Neural progenitor cell (in vitro differentiated cells): ENCODE data around the gene GATD1. TPM values are rescaled to one million over a fixed set of nuclear protein-coding genes. Genes with fewer than 3 reads are reported as not detected.

Experiments
- DNase-seq: peaks from one replicate; pipeline ENCODE4 v3.0.0-alpha.2; 2016; ENCODE audit warnings: low spot score
- H2AFZ ChIP-seq: fragments of 200-600 bp; sonication (generic); replicated peaks from 2 replicates; pipeline ENCODE4 v1.6.1; 2016; ENCODE audit warnings: antibody characterized with exemption
- H3F3A ChIP-seq: fragments of 200-600 bp; sonication (generic); 2 replicates; pipeline ENCODE4 v1.6.1; 2016; ENCODE audit warnings: antibody characterized with exemption, low read depth
- H3K27ac ChIP-seq: fragments of 200-600 bp; sonication (generic); 2 replicates; pipeline ENCODE4 v1.5.1; 2016; ENCODE audit warnings: mild to moderate bottlenecking
- H3K27me3 ChIP-seq: fragments of 200-600 bp; sonication (generic); 2 replicates; pipeline ENCODE4 v1.6.1; 2016; ENCODE audit warnings: mild to moderate bottlenecking, moderate library complexity
- H3K36me3 ChIP-seq: fragments of 200-600 bp; sonication (generic); 2 replicates; pipeline ENCODE4 v1.5.1; 2016
- H3K4me1 ChIP-seq: fragments of 200-600 bp; sonication (generic); 2 replicates; pipeline ENCODE4 v1.6.1; 2016; ENCODE audit warnings: mixed run types
- H3K4me2 ChIP-seq: fragments of 200-600 bp; sonication (generic); 2 replicates; pipeline ENCODE4 v1.6.1; 2016
- H3K4me3 ChIP-seq: fragments of 200-600 bp; sonication (generic); 2 replicates; pipeline ENCODE4 v1.5.1; 2016
- H3K79me2 ChIP-seq: fragments of 200-600 bp; sonication (generic); 2 replicates; pipeline ENCODE4 v1.6.1; 2016; ENCODE audit warnings: low read depth
- H3K9ac ChIP-seq: fragments of 200-600 bp; sonication (generic); 2 replicates; pipeline ENCODE4 v1.6.1; 2016
- H3K9me3 ChIP-seq: fragments of 200-600 bp; sonication (generic); 2 replicates; pipeline ENCODE4 v1.5.1; 2016; ENCODE audit warnings: low read depth
- H4K20me1 ChIP-seq: fragments of 200-600 bp; sonication (generic); 2 replicates; pipeline ENCODE4 v1.6.1; 2016; ENCODE audit warnings: low read depth
- H3K27ac Mint-ChIP-seq: 3 replicates; pipeline ENCODE4 v1.8.0; 2021; ENCODE audit warnings: mixed read lengths
- H3K27me3 Mint-ChIP-seq: 2 replicates; pipeline ENCODE4 v1.8.0; 2022; ENCODE audit warnings: low read depth, mild to moderate bottlenecking, inconsistent platforms, moderate library complexity, mixed read lengths; ENCODE audit not compliant: insufficient read depth
- H3K36me3 Mint-ChIP-seq: 3 replicates; pipeline ENCODE4 v1.8.0; 2021; ENCODE audit warnings: mixed read lengths
- H3K4me1 Mint-ChIP-seq: 3 replicates; pipeline ENCODE4 v1.8.0; 2021; ENCODE audit warnings: mixed read lengths
- H3K4me3 Mint-ChIP-seq: 3 replicates; pipeline ENCODE4 v1.8.0; 2021; ENCODE audit warnings: mild to moderate bottlenecking, moderate library complexity, mixed read lengths
- H3K9me3 Mint-ChIP-seq: 3 replicates; pipeline ENCODE4 v1.8.0; 2020; ENCODE audit warnings: mixed read lengths
- EZH2 ChIP-seq: fragments of 200-600 bp; sonication (generic); IDR thresholded peaks from 2 replicates; pipeline ENCODE4 v1.6.1; 2017; ENCODE audit warnings: antibody characterized with exemption, mild to moderate bottlenecking, moderate library complexity
- EZH2phosphoT487 ChIP-seq: fragments of 200-600 bp; sonication (generic); IDR thresholded peaks from 2 replicates; pipeline ENCODE4 v1.6.1; 2017; ENCODE audit warnings: antibody characterized with exemption
- total RNA-seq: library from RNA; depleted of rRNA; stranded (reverse); fragments of >200 nt; gene quantifications from 2 replicates; pipeline ENCODE4 v1.2.3, GENCODE V29; 2015; ENCODE audit warnings: low replicate concordance
- TF ChIP-seq, protein P1 (sequence below): fragments of 200-600 bp; sonication (generic); IDR thresholded peaks from 2 replicates; pipeline ENCODE4 v1.5.1; 2017; ENCODE audit warnings: antibody characterized with exemption, mild to moderate bottlenecking

The GATD1 gene
- total RNA-seq, 1 donor from 2014 or later = 24.1 TPM

DNA sequence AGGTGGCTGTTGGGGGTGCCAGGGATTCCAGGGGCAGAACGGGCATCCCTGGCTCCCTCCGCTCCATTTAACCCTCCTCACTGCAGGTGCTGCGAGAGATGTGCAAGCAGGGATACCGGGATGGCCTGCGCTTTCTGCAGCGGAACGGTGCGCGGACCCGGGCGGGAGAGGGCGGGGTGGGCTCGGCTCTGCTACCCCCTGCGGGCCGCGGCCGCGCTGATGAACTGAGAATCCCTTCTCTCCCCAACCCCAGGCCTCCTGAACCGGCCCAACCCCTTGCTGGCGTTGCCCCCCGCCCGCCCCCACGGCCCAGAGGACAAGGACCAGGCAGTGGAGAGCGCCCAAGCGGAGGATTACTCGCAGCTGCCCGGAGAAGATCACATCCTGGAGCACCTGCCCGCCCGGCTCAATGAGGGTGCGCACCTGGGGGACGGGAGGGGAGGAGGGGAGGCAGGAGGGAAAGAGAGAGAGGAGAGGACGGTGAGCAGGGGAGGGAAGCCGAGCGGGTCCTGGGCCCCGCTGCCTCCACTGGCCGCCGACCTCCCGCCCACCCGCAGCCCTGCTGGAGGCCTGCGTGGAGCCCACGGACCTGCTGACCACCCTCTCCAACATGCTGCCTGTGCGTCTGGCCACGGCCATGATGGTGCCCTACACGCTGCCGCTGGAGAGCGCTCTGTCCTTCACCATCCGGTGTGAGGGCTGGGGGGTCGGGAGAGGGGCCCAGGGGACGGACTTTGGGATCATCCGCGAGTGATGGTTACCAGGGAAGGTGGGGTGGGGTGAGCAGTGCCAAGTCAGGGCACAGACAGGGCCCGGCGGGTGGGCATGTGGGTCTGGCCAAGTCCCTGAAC is 46.4 kb upstream of the GATD1 start:
- Histone ChIP-seq H2AFZ (no peak overlapping the region), H3K9ac (no peak overlapping the region), H3F3A (peaks cover 31% of the 10 kb centered on the region), H3K27ac (no peak overlapping the region), H3K27me3 (peaks cover 38% of the 10 kb centered on the region), H3K79me2 (peaks cover 9% of the 10 kb centered on the region), H3K4me2 (no peak overlapping the region), H3K4me3 (no peak overlapping the region), H4K20me1 (peaks cover 62% of the 10 kb centered on the region), H3K4me1 (peaks cover 18% of the 10 kb centered on the region), H3K36me3 (no peaks in the 10 kb centered on the region), H3K9me3 (no peaks in the 10 kb centered on the region)
- DNase-seq = no peak
- TF ChIP-seq EZH2phosphoT487 (no peak), EZH2 (no peak)
- TF ChIP-seq, protein P1, sequence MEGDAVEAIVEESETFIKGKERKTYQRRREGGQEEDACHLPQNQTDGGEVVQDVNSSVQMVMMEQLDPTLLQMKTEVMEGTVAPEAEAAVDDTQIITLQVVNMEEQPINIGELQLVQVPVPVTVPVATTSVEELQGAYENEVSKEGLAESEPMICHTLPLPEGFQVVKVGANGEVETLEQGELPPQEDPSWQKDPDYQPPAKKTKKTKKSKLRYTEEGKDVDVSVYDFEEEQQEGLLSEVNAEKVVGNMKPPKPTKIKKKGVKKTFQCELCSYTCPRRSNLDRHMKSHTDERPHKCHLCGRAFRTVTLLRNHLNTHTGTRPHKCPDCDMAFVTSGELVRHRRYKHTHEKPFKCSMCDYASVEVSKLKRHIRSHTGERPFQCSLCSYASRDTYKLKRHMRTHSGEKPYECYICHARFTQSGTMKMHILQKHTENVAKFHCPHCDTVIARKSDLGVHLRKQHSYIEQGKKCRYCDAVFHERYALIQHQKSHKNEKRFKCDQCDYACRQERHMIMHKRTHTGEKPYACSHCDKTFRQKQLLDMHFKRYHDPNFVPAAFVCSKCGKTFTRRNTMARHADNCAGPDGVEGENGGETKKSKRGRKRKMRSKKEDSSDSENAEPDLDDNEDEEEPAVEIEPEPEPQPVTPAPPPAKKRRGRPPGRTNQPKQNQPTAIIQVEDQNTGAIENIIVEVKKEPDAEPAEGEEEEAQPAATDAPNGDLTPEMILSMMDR = no peak
- Mint-ChIP-seq H3K9me3 (no peaks in the 10 kb centered on the region), H3K27me3 (peaks cover 21% of the 10 kb centered on the region), H3K4me1 (peaks cover 24% of the 10 kb centered on the region), H3K4me3 (no peak overlapping the region), H3K36me3 (peaks cover 4% of the 10 kb centered on the region), H3K27ac (no peak overlapping the region)

DNA sequence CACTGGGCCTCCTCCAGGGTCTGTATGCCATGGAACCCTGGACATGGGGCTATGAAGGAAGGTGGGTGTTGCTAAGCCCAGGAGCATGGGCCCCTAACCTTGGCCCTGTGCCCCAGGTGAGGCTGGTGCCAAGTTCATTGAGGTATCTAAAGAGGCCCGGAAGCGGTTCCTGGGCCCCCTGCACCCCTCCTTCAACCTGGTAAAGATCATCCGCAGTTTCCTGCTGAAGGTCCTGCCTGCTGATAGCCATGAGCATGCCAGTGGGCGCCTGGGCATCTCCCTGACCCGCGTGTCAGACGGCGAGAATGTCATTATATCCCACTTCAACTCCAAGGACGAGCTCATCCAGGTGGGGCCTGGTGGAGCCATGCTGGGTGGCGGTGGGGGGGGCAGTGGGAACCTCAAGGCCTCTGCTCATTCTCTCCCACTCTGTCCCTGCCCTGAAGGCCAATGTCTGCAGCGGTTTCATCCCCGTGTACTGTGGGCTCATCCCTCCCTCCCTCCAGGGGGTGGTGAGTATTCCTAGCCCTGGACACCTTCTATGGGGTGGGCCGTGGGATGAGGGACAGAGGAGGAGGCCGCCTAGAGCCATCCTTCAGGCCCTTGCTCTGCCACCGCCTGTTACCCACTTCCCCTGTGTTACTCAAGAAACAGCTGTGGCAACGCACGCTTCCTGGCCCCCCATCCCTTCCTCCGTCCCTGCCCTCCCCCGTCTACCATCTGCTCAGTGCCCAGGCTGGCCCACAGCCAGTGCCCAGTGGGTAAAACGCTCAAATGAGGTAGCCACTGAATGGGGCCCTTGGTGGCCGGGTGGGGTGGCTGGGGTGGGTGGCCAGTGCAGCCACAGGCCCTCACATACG is 44.5 kb upstream of the GATD1 start:
- TF ChIP-seq EZH2phosphoT487 (no peak), EZH2 (no peak)
- TF ChIP-seq, protein P1 = no peak
- no peak overlapping the region for H3K4me2 ChIP-seq
- H3F3A ChIP-seq = peaks cover 19% of the 10 kb centered on the region
- no peak overlapping the region for H2AFZ ChIP-seq
- no peaks in the 10 kb centered on the region for H3K36me3 ChIP-seq
- peaks cover 18% of the 10 kb centered on the region for H3K27me3 Mint-ChIP-seq
- H3K9me3 Mint-ChIP-seq = no peaks in the 10 kb centered on the region
- H3K27me3 ChIP-seq = peaks cover 18% of the 10 kb centered on the region
- no peak overlapping the region for H3K27ac Mint-ChIP-seq
- peaks cover 3% of the 10 kb centered on the region for H3K4me1 ChIP-seq
- no peak overlapping the region for H3K4me3 ChIP-seq
- H3K27ac ChIP-seq = no peak overlapping the region
- H3K36me3 Mint-ChIP-seq = peaks cover 4% of the 10 kb centered on the region
- H3K9ac ChIP-seq = no peak overlapping the region
- no peaks in the 10 kb centered on the region for H3K9me3 ChIP-seq
- peaks cover 14% of the 10 kb centered on the region for H3K4me1 Mint-ChIP-seq
- peak overlapping the region; percentile 35 for H3K4me3 Mint-ChIP-seq
- DNase-seq = no peak
- H3K79me2 ChIP-seq = peaks cover 9% of the 10 kb centered on the region
- H4K20me1 ChIP-seq = peaks cover 48% of the 10 kb centered on the region

DNA sequence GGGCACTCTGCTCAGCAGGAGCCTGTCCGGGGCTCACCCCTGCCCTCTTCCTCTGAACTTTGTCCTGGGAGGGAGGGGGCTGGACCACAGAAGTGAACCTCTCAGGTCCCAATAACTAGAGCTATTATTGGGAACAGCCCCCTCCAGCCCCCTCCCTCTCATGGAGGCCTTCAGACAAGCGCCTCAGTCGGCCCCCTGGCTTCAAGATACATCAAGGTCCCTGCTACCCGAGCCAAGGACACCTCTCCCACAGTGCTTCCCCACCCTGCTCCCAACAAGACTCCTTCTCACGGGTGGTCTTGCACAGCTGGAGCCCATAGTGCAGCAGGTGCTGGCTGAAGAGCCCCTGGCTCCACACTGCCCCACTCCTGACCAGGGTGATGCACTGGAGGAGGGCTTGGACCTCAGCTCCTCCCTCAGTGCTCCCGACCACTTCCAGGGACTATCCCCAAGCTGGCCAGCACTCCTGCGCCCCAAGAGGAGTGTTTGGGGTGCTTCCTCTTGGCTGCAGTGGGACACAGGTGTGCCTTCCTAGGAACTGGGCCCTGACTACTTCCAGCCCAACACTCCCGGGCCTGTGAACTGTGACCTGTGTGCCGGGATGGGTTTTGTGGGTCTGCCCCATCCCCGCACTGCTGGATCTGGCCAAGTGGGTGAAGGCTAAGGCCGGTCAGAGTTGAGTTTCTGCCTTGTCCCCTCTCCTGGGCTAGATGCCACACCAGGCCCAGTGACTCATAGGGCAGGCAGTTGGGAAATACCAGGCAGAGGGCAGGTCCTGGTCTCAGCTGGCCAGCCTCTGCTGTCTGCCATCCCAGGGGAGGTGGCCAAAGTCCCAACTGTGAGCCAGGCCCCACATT is 43.6 kb upstream of the GATD1 start:
- Histone ChIP-seq H3K4me3 (peak overlapping the region; percentile 92), H3K9me3 (no peaks in the 10 kb centered on the region), H3K4me1 (no peaks in the 10 kb centered on the region), H3K27me3 (peaks cover 10% of the 10 kb centered on the region), H4K20me1 (peaks cover 41% of the 10 kb centered on the region), H3K79me2 (peaks cover 9% of the 10 kb centered on the region), H3F3A (peaks cover 22% of the 10 kb centered on the region), H3K27ac (no peak overlapping the region), H3K9ac (no peak overlapping the region), H3K4me2 (peak overlapping the region; percentile 94), H3K36me3 (no peaks in the 10 kb centered on the region), H2AFZ (no peak overlapping the region)
- peaks cover 10% of the 10 kb centered on the region for H3K4me1 Mint-ChIP-seq
- H3K9me3 Mint-ChIP-seq = no peaks in the 10 kb centered on the region
- TF ChIP-seq, protein P1 = no peak
- TF ChIP-seq EZH2 = no peak
- TF ChIP-seq EZH2phosphoT487 = no peak
- peaks cover 7% of the 10 kb centered on the region for H3K36me3 Mint-ChIP-seq
- peaks cover 13% of the 10 kb centered on the region for H3K27me3 Mint-ChIP-seq
- no peak overlapping the region for H3K27ac Mint-ChIP-seq
- H3K4me3 Mint-ChIP-seq = peak overlapping the region; percentile 89
- DNase-seq = no peak
